IgD-negative memory B cell (primary cell): ENCODE data around the gene MTMR10. TPM values are rescaled to one million over a fixed set of nuclear protein-coding genes. Genes with fewer than 3 reads are reported as not detected.

Experiments used
- H3K27ac Mint-ChIP-seq, 3 donors: one replicate each; pipeline ENCODE4 v1.8.0; 2020 to 2022; ENCODE audit warnings: mild to moderate bottlenecking in 3 of 3, mixed read lengths in 3 of 3, moderate library complexity in 1 of 3
- H3K27me3 Mint-ChIP-seq: one replicate; pipeline ENCODE4 v1.8.0; 2021; ENCODE audit warnings: mixed read lengths
- H3K36me3 Mint-ChIP-seq: one replicate; pipeline ENCODE4 v1.8.0; 2020; ENCODE audit warnings: mild to moderate bottlenecking, mixed read lengths
- H3K4me1 Mint-ChIP-seq, 3 donors: one replicate each; pipeline ENCODE4 v1.8.0; 2020 to 2022; ENCODE audit warnings: mixed read lengths in 3 of 3, mild to moderate bottlenecking in 1 of 3
- H3K4me3 Mint-ChIP-seq, 4 donors: one replicate each; pipeline ENCODE4 v1.8.0; 2020 to 2022; ENCODE audit warnings: mild to moderate bottlenecking in 4 of 4, mixed read lengths in 4 of 4, moderate library complexity in 3 of 4
- H3K9me3 Mint-ChIP-seq, 3 donors: one replicate each; pipeline ENCODE4 v1.8.0; 2020 to 2021; ENCODE audit warnings: mixed read lengths in 3 of 3, mild to moderate bottlenecking in 1 of 3
- polyA plus RNA-seq: library from polyadenylated mRNA; unstranded; fragments of 300-500 nt; fragmentation: Illumina TruSeq; gene quantifications from one replicate; pipeline ENCODE4 v1.2.3, GENCODE V29; 2021

Gene MTMR10
- polyA plus RNA-seq, 1 donor from 2014 or later, result 15.5 TPM

DNA sequence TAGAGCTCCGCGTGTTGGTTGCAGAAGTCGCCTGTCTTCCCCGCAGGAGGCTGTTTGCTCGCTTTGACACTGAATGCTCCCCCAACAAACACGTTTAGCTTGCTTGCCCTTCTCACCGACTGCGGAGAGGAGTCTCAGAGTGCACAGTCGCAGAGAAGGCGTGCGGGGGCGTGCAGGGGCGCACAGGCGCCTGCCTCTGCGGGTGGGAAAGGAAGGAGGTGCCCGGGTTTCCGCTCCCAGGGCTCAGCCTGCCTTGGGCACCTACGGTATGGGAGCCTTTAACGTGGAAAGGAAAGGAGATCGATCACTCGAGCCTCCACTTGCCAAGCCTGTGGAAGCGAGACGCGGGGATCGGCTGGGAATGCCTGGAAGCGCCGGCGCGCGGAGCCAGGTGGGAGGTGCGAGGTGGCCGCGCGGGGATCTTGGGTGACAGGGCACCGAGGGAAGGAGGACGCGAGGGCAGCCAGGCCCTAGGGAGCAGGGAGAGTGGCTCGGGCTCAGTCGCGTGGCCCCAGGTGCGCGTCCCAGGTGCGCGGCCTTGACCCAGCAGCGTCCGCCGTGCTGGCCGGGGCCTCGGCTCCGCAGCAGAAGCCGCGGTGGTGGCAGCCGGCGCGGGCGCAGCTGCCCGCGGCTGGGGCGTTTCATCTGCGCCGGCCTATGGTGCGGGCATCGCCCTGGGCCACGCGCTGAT, 87.8 kb downstream of the MTMR10 start, which contains the start of gene FAN1:
Gene FAN1 (plus strand): TSS at position 419 of the 691 bp plus-strand sequence. CDS start 749 bp downstream, outside the sequence.
- H3K27me3 Mint-ChIP-seq, result no peaks in the 10 kb centered on the region
- H3K4me1 Mint-ChIP-seq, result peaks cover 16 to 24% (median 22%) of the 10 kb centered on the region in 3 donors
- peak within 1 kb of the TSS; percentile 89 to 98 (median 97) for H3K4me3 Mint-ChIP-seq
- no peaks in the 10 kb centered on the region for H3K9me3 Mint-ChIP-seq
- H3K36me3 Mint-ChIP-seq, result no peaks in the 10 kb centered on the region
- H3K27ac Mint-ChIP-seq, result peak within 1 kb of the TSS in 1 of 3 donors; percentile 80

DNA sequence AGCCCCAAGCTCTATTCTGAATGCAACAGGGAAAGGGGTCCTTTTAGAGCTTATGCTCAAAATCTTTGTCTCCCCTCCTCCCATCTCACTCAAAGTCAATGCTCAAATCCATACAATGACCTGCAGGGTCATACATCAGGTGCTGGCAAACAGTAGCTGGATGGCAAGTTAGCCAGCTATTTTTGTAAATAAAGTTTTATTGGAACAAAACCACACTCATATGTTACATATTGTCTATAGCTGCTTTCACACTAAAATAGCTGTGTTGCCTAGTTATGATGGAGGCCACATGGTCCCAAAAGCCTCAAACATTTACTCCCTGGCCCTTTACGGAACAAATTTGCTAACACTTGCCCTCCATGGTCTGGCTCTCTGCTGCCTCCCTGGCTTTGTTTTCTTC, 89.5 kb downstream of the MTMR10 start:
- H3K27ac Mint-ChIP-seq, result no peak overlapping the region
- peak overlapping the region in 2 of 4 donors; percentile 23 to 73 for H3K4me3 Mint-ChIP-seq

DNA sequence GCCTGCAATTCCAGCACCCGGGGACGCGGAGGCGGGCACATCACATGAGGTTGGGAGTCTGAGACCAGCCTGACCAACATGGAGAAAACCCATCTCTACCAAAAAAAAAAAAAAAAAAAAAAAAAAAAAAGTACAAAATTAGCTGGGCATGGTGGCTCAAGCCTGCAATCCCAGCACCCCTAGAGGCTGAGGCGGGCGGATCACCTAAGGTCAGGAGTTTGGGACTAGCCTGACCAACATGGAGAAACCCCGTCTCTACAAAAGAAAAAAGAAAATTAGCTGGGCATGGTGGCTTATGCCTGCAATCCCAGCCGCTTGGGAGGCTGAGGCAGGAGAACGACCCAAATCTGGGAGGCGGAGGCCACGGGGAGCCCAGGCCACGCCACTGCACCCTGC, 95.2 kb downstream of the MTMR10 start:
- Mint-ChIP-seq H3K36me3 (no peaks in the 10 kb centered on the region), H3K9me3 (no peaks in the 10 kb centered on the region), H3K4me3 (no peak overlapping the region), H3K4me1 (peaks cover 6 to 8% (median 6%) of the 10 kb centered on the region in 3 donors), H3K27ac (no peak overlapping the region), H3K27me3 (no peaks in the 10 kb centered on the region)

More for the DNA sequence above, 89.5 kb downstream of the MTMR10 start:
- H3K9me3 Mint-ChIP-seq, result no peaks in the 10 kb centered on the region
- peaks cover 14 to 22% (median 20%) of the 10 kb centered on the region in 3 donors for H3K4me1 Mint-ChIP-seq
- no peaks in the 10 kb centered on the region for H3K36me3 Mint-ChIP-seq
- H3K27me3 Mint-ChIP-seq, result no peaks in the 10 kb centered on the region

DNA sequence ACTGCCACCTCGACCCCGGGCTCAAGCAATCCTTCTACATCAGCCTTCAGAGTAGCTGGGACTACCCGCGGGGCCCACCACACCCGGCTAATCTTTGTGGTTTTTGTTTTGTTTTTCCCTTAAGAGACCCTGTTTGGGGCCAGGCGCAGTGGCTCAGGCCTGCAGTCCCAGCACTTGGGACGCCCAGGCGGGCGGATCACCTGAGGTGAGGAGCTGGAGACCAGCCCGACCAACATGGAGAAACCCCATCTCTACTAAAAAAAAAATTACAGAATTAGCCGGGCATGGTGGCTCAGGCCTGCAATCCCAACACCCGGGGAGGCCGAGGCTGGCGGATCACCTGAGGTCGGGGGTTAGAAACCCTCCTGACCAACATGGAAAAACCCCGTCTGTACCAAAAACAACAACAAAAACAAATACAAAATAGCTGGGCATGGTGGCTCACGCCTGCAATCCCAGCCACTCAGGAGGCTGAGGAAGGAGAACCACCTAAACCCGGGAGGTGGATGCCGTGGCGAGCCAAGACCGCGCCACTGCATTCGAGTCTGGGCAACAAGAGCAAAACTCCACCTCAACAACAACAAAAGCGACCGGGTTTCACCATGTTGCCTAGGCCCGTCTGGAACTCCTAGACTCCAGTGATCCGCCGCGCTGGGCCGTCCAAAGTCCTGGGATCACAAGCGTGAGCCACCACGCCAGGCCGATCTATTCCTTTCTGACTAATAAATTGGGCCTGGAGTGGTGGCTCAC, 95.8 kb downstream of the MTMR10 start:
- H3K27ac Mint-ChIP-seq, result no peak overlapping the region
- no peak overlapping the region for H3K4me3 Mint-ChIP-seq
- H3K27me3 Mint-ChIP-seq, result no peaks in the 10 kb centered on the region
- H3K36me3 Mint-ChIP-seq, result no peaks in the 10 kb centered on the region
- H3K9me3 Mint-ChIP-seq, result no peaks in the 10 kb centered on the region
- peaks cover 6 to 8% (median 6%) of the 10 kb centered on the region in 3 donors for H3K4me1 Mint-ChIP-seq

DNA sequence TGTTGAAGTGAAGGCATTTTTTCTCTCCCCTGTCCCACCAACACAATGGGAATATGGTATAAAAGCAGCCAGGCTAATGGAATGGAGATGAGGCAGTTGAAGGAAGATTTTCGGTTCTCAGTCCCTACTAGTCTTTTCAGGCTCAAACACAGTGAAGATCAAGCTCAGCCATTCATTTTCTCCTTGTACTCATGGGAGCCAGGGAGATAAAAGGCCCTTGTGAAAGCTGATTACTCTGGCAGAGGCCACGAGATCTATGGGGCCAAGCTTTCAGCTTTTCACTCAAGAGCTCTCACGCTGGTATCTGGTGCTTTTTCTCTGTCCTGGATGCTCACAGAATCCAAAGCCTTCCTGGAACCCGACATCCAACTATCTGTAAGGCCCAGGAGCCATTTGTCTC, 102.2 kb downstream of the MTMR10 start:
- H3K9me3 Mint-ChIP-seq, result no peaks in the 10 kb centered on the region
- peaks cover 2% of the 10 kb centered on the region for H3K36me3 Mint-ChIP-seq
- H3K4me3 Mint-ChIP-seq, result no peak overlapping the region
- no peaks in the 10 kb centered on the region for H3K27me3 Mint-ChIP-seq
- H3K27ac Mint-ChIP-seq, result no peak overlapping the region
- peaks cover 0 to under 1% (median under 1%) of the 10 kb centered on the region in 3 donors for H3K4me1 Mint-ChIP-seq

Other genes with a start within 250 kb of the MTMR10 start
- gene FAN1, start 87.7 kb downstream of the MTMR10 start, polyA plus RNA-seq, result 9.1 TPM
- not detected for gene TRPM1, start 110.1 kb upstream of the MTMR10 start, polyA plus RNA-seq